H1 (cell line): ENCODE measurements around the gene LRRC26.

ENCODE experiments used
- CEBPB ChIP-seq: IDR thresholded peaks from 2 replicates; pipeline ENCODE4 v1.6.1; 2012; ENCODE audit warnings: low read depth, low read length
- CREB1 ChIP-seq: IDR thresholded peaks from 2 replicates; pipeline ENCODE4 v1.6.1; 2012; ENCODE audit warnings: inconsistent platforms
- EP300 ChIP-seq, 2 experiments: IDR thresholded peaks; 1 replicate in 1 of 2; 2 replicates in 1 of 2; pipeline ENCODE4 v1.6.1; 2011 to 2012; ENCODE audit warnings: low read depth in 2 of 2, low read length in 2 of 2, mild to moderate bottlenecking in 2 of 2, borderline replicate concordance in 1 of 2, inconsistent platforms in 1 of 2, moderate library complexity in 1 of 2
- EZH2 ChIP-seq: fragments of 200-600 bp; sonication (generic); IDR thresholded peaks from 2 replicates; pipeline ENCODE4 v1.7.1; 2012; ENCODE audit warnings: low read depth, mild to moderate bottlenecking, moderate library complexity, low read length, inconsistent platforms; ENCODE audit not compliant: severe bottlenecking
- KDM4A ChIP-seq: IDR thresholded peaks from one replicate; pipeline ENCODE4 v1.7.1; 2012; ENCODE audit warnings: low read depth, mild to moderate bottlenecking, moderate library complexity, low read length, inconsistent platforms; ENCODE audit not compliant: severe bottlenecking
- POLR2A ChIP-seq, 2 experiments: IDR thresholded peaks; 1 replicate in 1 of 2; 2 replicates in 1 of 2; pipeline ENCODE4 v1.6.1; 2011; ENCODE audit warnings: low read depth in 2 of 2, low read length in 2 of 2, mild to moderate bottlenecking in 2 of 2; ENCODE audit errors: control extremely low read depth in 1 of 2
- POLR2AphosphoS5 ChIP-seq: IDR thresholded peaks from 2 replicates; pipeline ENCODE4 v1.6.1; 2011; ENCODE audit warnings: low read depth, low read length
- RAD21 ChIP-seq, 2 experiments: IDR thresholded peaks in 1 of 2; conservative IDR thresholded peaks in 1 of 2; 2 replicates each; pipeline ENCODE4 v1.6.1; 2011; ENCODE audit warnings: low read depth in 2 of 2, low read length in 2 of 2, improper control_type of control experiment in 1 of 2, inconsistent platforms in 1 of 2, mild to moderate bottlenecking in 1 of 2, moderate library complexity in 1 of 2
- RFX5 ChIP-seq: IDR thresholded peaks from 2 replicates; pipeline ENCODE4 v1.6.1; 2011; ENCODE audit warnings: low read depth, low read length, improper control_type of control experiment, borderline replicate concordance
- SIN3A ChIP-seq, 2 experiments: IDR thresholded peaks in 1 of 2; conservative IDR thresholded peaks in 1 of 2; 2 replicates each; pipeline ENCODE4 v1.6.1; 2011 to 2012; ENCODE audit warnings: low read length in 2 of 2, improper control_type of control experiment in 1 of 2, low read depth in 1 of 2, mild to moderate bottlenecking in 1 of 2
- SP1 ChIP-seq: IDR thresholded peaks from 2 replicates; pipeline ENCODE4 v1.6.1; 2011; ENCODE audit warnings: low read depth, low read length
- SP2 ChIP-seq: IDR thresholded peaks from 2 replicates; pipeline ENCODE4 v1.6.1; 2012; ENCODE audit warnings: mild to moderate bottlenecking, low read length, inconsistent platforms
- TF ChIP-seq, protein P1 (sequence below), 3 experiments: IDR thresholded peaks; 1 replicate in 2 of 3; 2 replicates in 1 of 3; pipeline versions ENCODE4 v1.5.1 to v1.6.1; 2011; ENCODE audit warnings: low read length in 3 of 3, mild to moderate bottlenecking in 3 of 3, inconsistent platforms in 2 of 3, low read depth in 1 of 3, moderate library complexity in 1 of 3; ENCODE audit not compliant: insufficient read depth in 1 of 3; ENCODE audit errors: control extremely low read depth in 1 of 3
- TF ChIP-seq, protein P2 (sequence below): IDR thresholded peaks from 2 replicates; pipeline ENCODE4 v1.6.1; 2012; ENCODE audit warnings: inconsistent platforms

DNA sequence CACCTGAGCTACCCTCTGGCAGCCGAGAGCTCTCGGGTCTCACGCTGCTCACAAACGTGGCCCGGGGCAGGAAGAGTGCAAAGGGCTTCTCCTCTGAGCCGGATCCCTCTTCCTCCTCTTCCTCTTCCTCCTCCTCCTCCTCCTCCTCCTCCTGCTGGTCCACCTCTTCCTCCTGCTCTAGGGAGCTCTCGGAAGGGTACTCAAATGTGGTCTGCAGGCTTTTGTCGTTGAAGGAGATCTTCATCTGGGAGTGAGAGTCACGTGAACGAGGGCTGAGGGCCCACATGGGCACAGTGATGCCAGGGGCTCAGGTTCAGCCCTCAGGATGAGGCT, 22.6 kb upstream of the LRRC26 start:
- TF ChIP-seq SP1, result no peak
- TF ChIP-seq, protein P1, sequence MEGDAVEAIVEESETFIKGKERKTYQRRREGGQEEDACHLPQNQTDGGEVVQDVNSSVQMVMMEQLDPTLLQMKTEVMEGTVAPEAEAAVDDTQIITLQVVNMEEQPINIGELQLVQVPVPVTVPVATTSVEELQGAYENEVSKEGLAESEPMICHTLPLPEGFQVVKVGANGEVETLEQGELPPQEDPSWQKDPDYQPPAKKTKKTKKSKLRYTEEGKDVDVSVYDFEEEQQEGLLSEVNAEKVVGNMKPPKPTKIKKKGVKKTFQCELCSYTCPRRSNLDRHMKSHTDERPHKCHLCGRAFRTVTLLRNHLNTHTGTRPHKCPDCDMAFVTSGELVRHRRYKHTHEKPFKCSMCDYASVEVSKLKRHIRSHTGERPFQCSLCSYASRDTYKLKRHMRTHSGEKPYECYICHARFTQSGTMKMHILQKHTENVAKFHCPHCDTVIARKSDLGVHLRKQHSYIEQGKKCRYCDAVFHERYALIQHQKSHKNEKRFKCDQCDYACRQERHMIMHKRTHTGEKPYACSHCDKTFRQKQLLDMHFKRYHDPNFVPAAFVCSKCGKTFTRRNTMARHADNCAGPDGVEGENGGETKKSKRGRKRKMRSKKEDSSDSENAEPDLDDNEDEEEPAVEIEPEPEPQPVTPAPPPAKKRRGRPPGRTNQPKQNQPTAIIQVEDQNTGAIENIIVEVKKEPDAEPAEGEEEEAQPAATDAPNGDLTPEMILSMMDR (IDR thresholded peaks at IDR 0.05; ENCODE audit: control extremely low read depth in 1 of 3, insufficient read depth in 1 of 3, low read depth in 1 of 3, low read length in 3 of 3), result no peak
- TF ChIP-seq POLR2A (IDR thresholded peaks at IDR 0.05; ENCODE audit: control extremely low read depth in 1 of 2, low read depth in 2 of 2, low read length in 2 of 2), result no peak
- no peak for TF ChIP-seq POLR2AphosphoS5
- TF ChIP-seq EP300 (IDR thresholded peaks at IDR 0.05; ENCODE audit: borderline replicate concordance in 1 of 2, low read depth in 2 of 2, low read length in 2 of 2), result no peak
- TF ChIP-seq EZH2, result no peak
- TF ChIP-seq KDM4A, result no peak
- TF ChIP-seq, protein P2, sequence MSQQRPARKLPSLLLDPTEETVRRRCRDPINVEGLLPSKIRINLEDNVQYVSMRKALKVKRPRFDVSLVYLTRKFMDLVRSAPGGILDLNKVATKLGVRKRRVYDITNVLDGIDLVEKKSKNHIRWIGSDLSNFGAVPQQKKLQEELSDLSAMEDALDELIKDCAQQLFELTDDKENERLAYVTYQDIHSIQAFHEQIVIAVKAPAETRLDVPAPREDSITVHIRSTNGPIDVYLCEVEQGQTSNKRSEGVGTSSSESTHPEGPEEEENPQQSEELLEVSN, result no peak
- TF ChIP-seq CEBPB, result no peak
- no peak for TF ChIP-seq CREB1
- no peak for TF ChIP-seq RFX5
- TF ChIP-seq SIN3A (conservative IDR thresholded peaks at IDR 0.05 in 1 of 2, IDR thresholded peaks at IDR 0.05 in 1 of 2; ENCODE audit: low read depth in 1 of 2, low read length in 2 of 2), result no peak
- TF ChIP-seq RAD21 (IDR thresholded peaks at IDR 0.05 in 1 of 2, conservative IDR thresholded peaks at IDR 0.05 in 1 of 2; ENCODE audit: low read depth in 2 of 2, low read length in 2 of 2), result no peak
- TF ChIP-seq SP2, result no peak
